H1 (cell line): ENCODE measurements around the gene CHST11. TPM values are rescaled to one million over a fixed set of nuclear protein-coding genes. Genes with fewer than 3 reads are reported as not detected.

Source experiments
- CTCF ChIA-PET: fragments of 300-600 bp; sonication (Branson Sonifier 250); formaldehyde crosslinking; loops from one replicate; lab custom pipeline; 2021; ENCODE audit not compliant: partially characterized antibody; lab: Charles Lee
- POLR2A ChIA-PET: fragments of 300-600 bp; sonication (Branson Sonifier 250); formaldehyde crosslinking; loops from one replicate; lab custom pipeline; 2021; ENCODE audit warnings: inconsistent platforms; ENCODE audit not compliant: partially characterized antibody; lab: Charles Lee
- DNase-seq, 2 experiments: peaks; one replicate each; pipeline versions ENCODE4 v3.0.0 to v3.0.0-alpha.2; 2010 to 2022; ENCODE audit warnings: low spot score in 2 of 2, low read depth in 1 of 2, mixed read lengths in 1 of 2
- FAIRE-seq: peaks from 2 replicates; lab custom pipeline; 2011; peaks lifted over from hg19 to GRCh38; lab: Jason Lieb, UNC
- H2AFZ ChIP-seq: 2 replicates; pipeline ENCODE4 v1.8.1; 2012; ENCODE audit warnings: low read length, inconsistent platforms
- H2AK5ac ChIP-seq: 2 replicates; pipeline ENCODE4 v1.6.1; 2013; ENCODE audit warnings: low read depth, low read length
- H2BK120ac ChIP-seq: replicated peaks from 2 replicates; pipeline ENCODE3; 2013; ENCODE audit warnings: low read depth, low read length, inconsistent platforms
- H2BK12ac ChIP-seq: 2 replicates; pipeline ENCODE4 v1.6.1; 2013; ENCODE audit warnings: low read depth, low read length
- H2BK15ac ChIP-seq: 2 replicates; pipeline ENCODE4 v1.6.1; 2013; ENCODE audit warnings: low read length
- H2BK20ac ChIP-seq: 2 replicates; pipeline ENCODE4 v1.6.1; 2013; ENCODE audit warnings: low read length
- H2BK5ac ChIP-seq: 2 replicates; pipeline ENCODE4 v1.6.1; 2013; ENCODE audit warnings: low read depth, low read length
- H3K14ac ChIP-seq: 2 replicates; pipeline ENCODE4 v1.6.1; 2013; ENCODE audit warnings: inconsistent platforms; ENCODE audit not compliant: insufficient read length
- H3K18ac ChIP-seq: 2 replicates; pipeline ENCODE4 v1.6.1; 2013; ENCODE audit warnings: low read length; ENCODE audit errors: extremely low read depth
- H3K23ac ChIP-seq: 2 replicates; pipeline ENCODE4 v1.6.1; 2013; ENCODE audit warnings: inconsistent platforms; ENCODE audit not compliant: insufficient read length
- H3K23me2 ChIP-seq: 2 replicates; pipeline ENCODE4 v1.6.1; 2013; ENCODE audit warnings: low read depth, low read length
- H3K27ac ChIP-seq: 2 replicates; pipeline ENCODE4 v1.6.1; 2011; ENCODE audit warnings: low read depth, low read length, inconsistent platforms
- H3K27me3 ChIP-seq, 4 experiments: replicated peaks in 1 of 4; 1 replicate in 1 of 4; 2 replicates in 3 of 4; pipeline versions ENCODE4 v1.6.1 to v1.8.1; 2011 to 2013; ENCODE audit warnings: low read length in 3 of 4, mild to moderate bottlenecking in 3 of 4, inconsistent platforms in 2 of 4, mixed read lengths in 2 of 4, moderate library complexity in 1 of 4; ENCODE audit not compliant: control insufficient read depth in 3 of 4, insufficient read depth in 3 of 4; ENCODE audit errors: extremely low read depth in 1 of 4
- H3K36me3 ChIP-seq, 4 experiments: 2 replicates each; pipeline versions ENCODE4 v1.6.1 to v1.8.1; 2011 to 2013; ENCODE audit warnings: mild to moderate bottlenecking in 4 of 4, low read length in 3 of 4, moderate library complexity in 2 of 4, control low read depth in 1 of 4, inconsistent platforms in 1 of 4; ENCODE audit not compliant: insufficient read depth in 4 of 4, control insufficient read depth in 2 of 4
- H3K4ac ChIP-seq: replicated peaks from 2 replicates; pipeline ENCODE3; 2013; ENCODE audit warnings: low read length, low read depth, mixed read lengths, inconsistent platforms; ENCODE audit not compliant: insufficient read length
- H3K4me1 ChIP-seq, 4 experiments: replicated peaks in 1 of 4; 1 replicate in 1 of 4; 2 replicates in 3 of 4; pipeline versions ENCODE4 v1.6.1 to v1.8.1; 2011 to 2013; ENCODE audit warnings: low read length in 3 of 4, inconsistent platforms in 2 of 4, mixed read lengths in 1 of 4; ENCODE audit not compliant: insufficient read depth in 4 of 4, control insufficient read depth in 3 of 4
- H3K4me2 ChIP-seq, 2 experiments: 2 replicates each; pipeline versions ENCODE4 v1.6.1 to v1.8.1; 2011 to 2013; ENCODE audit warnings: low read depth in 2 of 2, low read length in 2 of 2, control low read depth in 1 of 2, inconsistent platforms in 1 of 2, mild to moderate bottlenecking in 1 of 2; ENCODE audit not compliant: insufficient read depth in 1 of 2
- H3K4me3 ChIP-seq, 4 experiments: fragments of 200-600, 300-600 bp in 1 of 4; sonication (generic), shearing (Covaris generic), sonication (Bioruptor Twin) in 1 of 4; 2 replicates each; pipeline versions ENCODE4 v1.5.1 to v1.8.1; 2011 to 2016; ENCODE audit warnings: low read length in 4 of 4, low read depth in 3 of 4, control low read depth in 2 of 4, inconsistent platforms in 2 of 4, mild to moderate bottlenecking in 2 of 4, mixed read lengths in 1 of 4, moderate library complexity in 1 of 4; ENCODE audit not compliant: insufficient read depth in 2 of 4; ENCODE audit errors: extremely low read depth in 1 of 4
- H3K56ac ChIP-seq: replicated peaks from 2 replicates; pipeline ENCODE3; 2013; ENCODE audit warnings: low read depth, mild to moderate bottlenecking, mixed read lengths, low read length, inconsistent platforms; ENCODE audit not compliant: insufficient read length
- H3K79me1 ChIP-seq: 2 replicates; pipeline ENCODE4 v1.6.1; 2013; ENCODE audit warnings: low read depth, low read length, control low read depth
- H3K79me2 ChIP-seq, 2 experiments: 2 replicates each; pipeline versions ENCODE4 v1.6.1 to v1.8.1; 2012 to 2013; ENCODE audit warnings: low read length in 2 of 2, mild to moderate bottlenecking in 2 of 2, inconsistent platforms in 1 of 2; ENCODE audit not compliant: insufficient read depth in 2 of 2, control insufficient read depth in 1 of 2
- H3K9ac ChIP-seq, 4 experiments: replicated peaks in 1 of 4; 1 replicate in 1 of 4; 2 replicates in 3 of 4; pipeline versions ENCODE4 v1.6.1 to v1.8.1; 2011 to 2013; ENCODE audit warnings: low read depth in 3 of 4, low read length in 3 of 4, control low read depth in 2 of 4, mild to moderate bottlenecking in 2 of 4, moderate library complexity in 2 of 4, inconsistent platforms in 1 of 4; ENCODE audit errors: extremely low read depth in 1 of 4
- H3K9me3 ChIP-seq, 2 experiments: 2 replicates each; pipeline versions ENCODE4 v1.6.1 to v1.8.1; 2012 to 2013; ENCODE audit warnings: mild to moderate bottlenecking in 2 of 2, moderate library complexity in 2 of 2, control low read depth in 1 of 2, inconsistent platforms in 1 of 2, low read depth in 1 of 2, low read length in 1 of 2, mixed read lengths in 1 of 2; ENCODE audit not compliant: insufficient read depth in 2 of 2
- H4K20me1 ChIP-seq, 2 experiments: replicated peaks in 1 of 2; 2 replicates each; pipeline versions ENCODE3 to v1.8.1; 2011 to 2013; ENCODE audit warnings: inconsistent platforms in 2 of 2, low read length in 2 of 2, mild to moderate bottlenecking in 1 of 2; ENCODE audit not compliant: insufficient read depth in 2 of 2, control insufficient read depth in 1 of 2
- H4K5ac ChIP-seq: 2 replicates; pipeline ENCODE4 v1.6.1; 2013; ENCODE audit warnings: low read length, low read depth, mixed read lengths, inconsistent platforms; ENCODE audit not compliant: insufficient read length
- H4K8ac ChIP-seq: 2 replicates; pipeline ENCODE4 v1.8.0; 2013; ENCODE audit warnings: mild to moderate bottlenecking, moderate library complexity, low read length, inconsistent platforms; ENCODE audit not compliant: insufficient read depth; ENCODE audit errors: extremely low read depth
- H4K91ac ChIP-seq: replicated peaks from 2 replicates; pipeline ENCODE3; 2013; ENCODE audit warnings: low read length, mixed read lengths, inconsistent platforms; ENCODE audit not compliant: insufficient read length
- CREB1 ChIP-seq: IDR thresholded peaks from 2 replicates; pipeline ENCODE4 v1.6.1; 2012; ENCODE audit warnings: inconsistent platforms
- JUN ChIP-seq: IDR thresholded peaks from 2 replicates; pipeline ENCODE4 v1.6.1; 2011; ENCODE audit warnings: low read depth, mild to moderate bottlenecking, improper control_type of control experiment, low read length
- WGBS, 2 experiments: shearing (Covaris generic) in 1 of 2; methylation state at CpG; one replicate each; pipeline versions ENCODE4 v1.1.6 to v1.1.7; 2013 to 2015; ENCODE audit warnings: low lambda C conversion rate in 2 of 2, mixed read lengths in 2 of 2, inconsistent platforms in 1 of 2, low coverage in 1 of 2, missing lambda C conversion rate in 1 of 2; ENCODE audit not compliant: insufficient replicate concordance in 2 of 2, insufficient coverage in 1 of 2, insufficient read length in 1 of 2; ENCODE audit errors: extremely low coverage in 1 of 2, missing lambda C conversion rate in 1 of 2; 5-methylcytosine and 5-hydroxymethylcytosine counted together
- polyA plus RNA-seq, 7 experiments: library from polyadenylated mRNA; depleted of rRNA in 3 of 7; stranded (reverse) in 5 of 7; unstranded in 2 of 7; fragments of >200 nt in 5 of 7; fragments of 200-250 nt in 2 of 7; gene quantifications; 1 replicate in 5 of 7; 2 replicates in 1 of 7; 4 replicates in 1 of 7; pipeline versions ENCODE4 v1.2.1 to v1.2.3, GENCODE V29; 2011 to 2013; ENCODE audit warnings: missing spikeins in 2 of 7, mixed read lengths in 2 of 7
- total RNA-seq: library from RNA; stranded (reverse); fragmentation: NEBNext Ultra II Directional; extraction: Animal tissue kit (Norgen Biotek cat#: 25700); gene quantifications from 2 replicates; pipeline ENCODE4 v1.2.1, GENCODE V29; 2021

Gene CHST11
- total and polyA plus RNA-seq, 2 of the 8 experiments (the other 6 are each of a cell fraction or from before 2014, with no cell fraction given), result 14.4 to 20.8 TPM

DNA sequence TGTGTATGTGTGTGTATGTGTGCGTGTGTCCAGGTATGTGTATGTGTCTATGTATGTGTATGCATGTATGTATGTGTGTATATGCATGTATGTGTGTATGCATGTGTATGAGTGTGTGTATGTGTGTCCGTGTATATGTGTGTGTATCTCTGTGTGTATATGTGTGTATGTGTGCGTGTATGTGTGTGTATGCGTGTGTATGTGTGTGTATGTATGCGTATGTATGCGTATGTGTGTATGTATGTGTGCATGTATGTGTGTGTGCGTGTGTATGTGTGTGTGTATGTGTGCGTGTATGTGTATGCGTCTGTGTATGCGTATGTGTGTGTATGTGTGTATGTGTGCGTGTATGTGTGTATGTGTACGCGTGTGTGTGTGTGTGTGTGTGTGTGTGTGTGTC lies 31.6 kb downstream of the CHST11 start:
- Histone ChIP-seq H3K23ac (no peak overlapping the region), H3K27ac (no peak overlapping the region), H3K79me2 (peaks cover 4% of the 10 kb centered on the region in 2 experiments; a peak in 2 of 4 replicates), H3K23me2 (peaks cover 5% of the 10 kb centered on the region; the same call in 1 of the 2 replicates), H3K27me3 (no peaks in the 10 kb centered on the region), H3K9ac (no peak overlapping the region), H3K4me2 (no peak overlapping the region), H2AFZ (no peak overlapping the region), H3K4me3 (no peak overlapping the region), H2BK120ac (no peak overlapping the region), H2BK5ac (peak overlapping the region; percentile 83), H4K20me1 (peaks cover 0 to 11% of the 10 kb centered on the region in 2 experiments), H3K36me3 (no peaks in the 10 kb centered on the region), H3K56ac (peak overlapping the region; percentile 88), H4K8ac (no peak overlapping the region), H4K5ac (no peak overlapping the region), H2BK12ac (peak overlapping the region; percentile 53; the same call in 1 of the 2 replicates), H2AK5ac (peak overlapping the region; percentile 17; the same call in 1 of the 2 replicates), H3K79me1 (peaks cover 5% of the 10 kb centered on the region), H3K14ac (peak overlapping the region; percentile 32), H3K18ac (no peak overlapping the region), H3K4me1 (peaks cover 0 to 4% (median 0%) of the 10 kb centered on the region in 4 experiments; a peak in 1 of 7 replicates), H3K9me3 (no peaks in the 10 kb centered on the region), H3K4ac (no peak overlapping the region), H4K91ac (peak overlapping the region; percentile 16), H2BK15ac (0 out of 2 replicates have a peak overlapping the region, but pooled peaks have one; percentile 1), H2BK20ac (peak overlapping the region; percentile 2; the same call in 1 of the 2 replicates)
- DNase-seq, result no peak
- CTCF ChIA-PET, result no interaction called here
- no peak for FAIRE-seq
- POLR2A ChIA-PET, result interaction anchor here (0.6 kb wide), 1 partner anchor 95 kb away, joined by 3 read pairs; no protein-coding TSS in a partner anchor
- WGBS, 2 experiments, result 85% methylated on average over 13 of the region's 13 CpGs; no CpG with 5 or more reads in 1 of the 2 experiments
- TF ChIP-seq JUN, result no peak
- TF ChIP-seq CREB1, result no peak
